ENCODE data around the gene ADAMTS10. TPM values are rescaled to one million over a fixed set of nuclear protein-coding genes. Genes with fewer than 3 reads are reported as not detected.

The ADAMTS10 gene
- total RNA-seq, 2 experiments from 2014 or later, result not detected

- TF ChIP-seq CTCF (conservative IDR thresholded peaks at IDR 0.05; ENCODE audit: low read length) (no peak), EZH2phosphoT487 (IDR thresholded peaks at IDR 0.05; ENCODE audit: borderline replicate concordance, low read depth, low read length) (no peak)
- Histone ChIP-seq H3K27ac (ENCODE audit: low read depth, low read length, poor library complexity, severe bottlenecking) (no peak overlapping the region), H3K79me2 (ENCODE audit: insufficient read depth, low read depth, low read length) (no peaks in the 10 kb centered on the region), H2AFZ (ENCODE audit: low read length) (no peak overlapping the region), H3K36me3 (ENCODE audit: insufficient read depth, low read length) (no peaks in the 10 kb centered on the region), H3K4me3 (ENCODE audit: low read depth, low read length, poor library complexity, severe bottlenecking) (no peak overlapping the region), H3K9me3 (ENCODE audit: low read length) (no peaks in the 10 kb centered on the region), H3K9me2 (ENCODE audit: insufficient read depth, low read length) (no peaks in the 10 kb centered on the region), H3K4me1 (ENCODE audit: insufficient read depth, low read length, poor library complexity, severe bottlenecking) (peaks cover 7% of the 10 kb centered on the region), H3K4me2 (ENCODE audit: low read length) (no peak overlapping the region), H4K20me1 (ENCODE audit: insufficient read depth, low read length) (no peaks in the 10 kb centered on the region)
- no peak for DNase-seq (ENCODE audit: low spot score)
- intact Hi-C loops (cut with micrococcal nuclease; ENCODE audit: unreplicated experiment), result loop anchor here (5.0 kb wide), 1 partner anchor 419 kb away; no protein-coding TSS in a partner anchor
- BruUV-seq (replicated peaks), result no TSS peak
- POLR2A ChIA-PET, result no interaction called here
- CTCF ChIA-PET (ENCODE audit: unreplicated experiment), result no interaction called here
Measured at GRCh38 chr19:8657869-8658268, 47.4 kb upstream of the ADAMTS10 start.

DNA sequence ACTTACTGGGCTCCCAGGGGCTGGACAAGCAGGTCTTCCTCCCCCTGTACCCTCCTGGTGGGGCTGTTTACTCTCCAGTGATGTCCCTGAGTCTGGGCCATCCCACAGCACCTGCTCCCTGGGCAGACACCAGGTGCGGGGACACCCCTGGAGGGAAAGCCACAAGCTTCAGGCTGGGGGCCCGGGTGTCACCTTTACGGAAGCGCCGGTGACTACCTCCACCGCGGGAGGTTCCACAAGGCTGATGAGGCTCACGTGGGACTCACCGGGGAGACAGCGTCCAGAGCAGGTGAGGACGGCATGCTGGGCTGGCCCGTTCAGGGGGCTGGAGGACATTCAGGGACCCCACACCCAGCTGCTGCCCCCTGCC lies 44.8 kb upstream of the ADAMTS10 start:
- BruUV-seq (replicated peaks), result no TSS peak
- peak; percentile 43 for DNase-seq (ENCODE audit: low spot score)
- H3K4me3 ChIP-seq (ENCODE audit: low read depth, low read length, poor library complexity, severe bottlenecking), result no peak overlapping the region
- intact Hi-C loops (cut with micrococcal nuclease; ENCODE audit: unreplicated experiment), result loop anchor here (5.0 kb wide), 1 partner anchor 422 kb away; no protein-coding TSS in a partner anchor
- no peaks in the 10 kb centered on the region for H3K9me3 ChIP-seq (ENCODE audit: low read length)
- peaks cover 7% of the 10 kb centered on the region for H3K4me1 ChIP-seq (ENCODE audit: insufficient read depth, low read length, poor library complexity, severe bottlenecking)
- H2AFZ ChIP-seq (ENCODE audit: low read length), result peak overlapping the region; percentile 52; the same call in 1 of the 2 replicates
- no peak overlapping the region for H3K27ac ChIP-seq (ENCODE audit: low read depth, low read length, poor library complexity, severe bottlenecking)
- H3K4me2 ChIP-seq (ENCODE audit: low read length), result peak overlapping the region; percentile 43; the same call in 1 of the 2 replicates
- CTCF ChIA-PET (ENCODE audit: unreplicated experiment), result no interaction called here
- POLR2A ChIA-PET, result no interaction called here
- no peaks in the 10 kb centered on the region for H4K20me1 ChIP-seq (ENCODE audit: insufficient read depth, low read length)
- no peaks in the 10 kb centered on the region for H3K79me2 ChIP-seq (ENCODE audit: insufficient read depth, low read depth, low read length)
- H3K9me2 ChIP-seq (ENCODE audit: insufficient read depth, low read length), result no peaks in the 10 kb centered on the region
- H3K36me3 ChIP-seq (ENCODE audit: insufficient read depth, low read length), result no peaks in the 10 kb centered on the region
- TF ChIP-seq CTCF (conservative IDR thresholded peaks at IDR 0.05; ENCODE audit: low read length) (no peak), EZH2phosphoT487 (IDR thresholded peaks at IDR 0.05; ENCODE audit: borderline replicate concordance, low read depth, low read length) (no peak)

- Histone ChIP-seq H3K4me2 (ENCODE audit: low read length) (peak overlapping the region; percentile 43), H3K4me1 (ENCODE audit: insufficient read depth, low read length, poor library complexity, severe bottlenecking) (peaks cover 7% of the 10 kb centered on the region), H2AFZ (ENCODE audit: low read length) (peak overlapping the region; percentile 52; the same call in 1 of the 2 replicates), H4K20me1 (ENCODE audit: insufficient read depth, low read length) (no peaks in the 10 kb centered on the region), H3K79me2 (ENCODE audit: insufficient read depth, low read depth, low read length) (no peaks in the 10 kb centered on the region), H3K4me3 (ENCODE audit: low read depth, low read length, poor library complexity, severe bottlenecking) (no peak overlapping the region), H3K36me3 (ENCODE audit: insufficient read depth, low read length) (no peaks in the 10 kb centered on the region), H3K27ac (ENCODE audit: low read depth, low read length, poor library complexity, severe bottlenecking) (no peak overlapping the region), H3K9me2 (ENCODE audit: insufficient read depth, low read length) (no peaks in the 10 kb centered on the region), H3K9me3 (ENCODE audit: low read length) (no peaks in the 10 kb centered on the region)
- POLR2A ChIA-PET, result interaction anchor here (0.6 kb wide), 2 partner anchors 66 to 1959 kb away, joined by 3 read pairs; no protein-coding TSS in a partner anchor
- intact Hi-C loops (cut with micrococcal nuclease; ENCODE audit: unreplicated experiment), result loop anchor here (1.0 to 5.0 kb wide), 2 partner anchors 40 to 423 kb away; no protein-coding TSS in a partner anchor
- TF ChIP-seq CTCF (conservative IDR thresholded peaks at IDR 0.05; ENCODE audit: low read length) (peak; percentile 91), EZH2phosphoT487 (IDR thresholded peaks at IDR 0.05; ENCODE audit: borderline replicate concordance, low read depth, low read length) (no peak)
- CTCF ChIA-PET (ENCODE audit: unreplicated experiment), result interaction anchor here (0.9 kb wide), 1 partner anchor 40 kb away, joined by 3 read pairs; no protein-coding TSS in a partner anchor
- peak; percentile 71 for DNase-seq (ENCODE audit: low spot score)
- BruUV-seq (replicated peaks), result no TSS peak
Measured at GRCh38 chr19:8654591-8655339, 44.2 kb upstream of the ADAMTS10 start.

All from OCI-LY7 (cell line).